22Rv1 (cell line): ENCODE results near the gene DHRS3.

Source experiments
- H3K27ac ChIP-seq: fragments of 450-650 bp; 2 replicates; pipeline ENCODE4 v1.5.1; 2017
- ZFX ChIP-seq: fragments of 450-650 bp; IDR thresholded peaks from 2 replicates; pipeline ENCODE4 v1.6.1; 2017; ENCODE audit warnings: antibody characterized with exemption, borderline replicate concordance
- TF ChIP-seq, protein P1 (sequence below): fragments of 450-650 bp; IDR thresholded peaks from 2 replicates; pipeline ENCODE4 v1.5.1; 2017; ENCODE audit warnings: mild to moderate bottlenecking

Gene DHRS3

GRCh38 chr1:12572522-12572921 is 45.5 kb downstream of the DHRS3 start:
- TF ChIP-seq, protein P1, sequence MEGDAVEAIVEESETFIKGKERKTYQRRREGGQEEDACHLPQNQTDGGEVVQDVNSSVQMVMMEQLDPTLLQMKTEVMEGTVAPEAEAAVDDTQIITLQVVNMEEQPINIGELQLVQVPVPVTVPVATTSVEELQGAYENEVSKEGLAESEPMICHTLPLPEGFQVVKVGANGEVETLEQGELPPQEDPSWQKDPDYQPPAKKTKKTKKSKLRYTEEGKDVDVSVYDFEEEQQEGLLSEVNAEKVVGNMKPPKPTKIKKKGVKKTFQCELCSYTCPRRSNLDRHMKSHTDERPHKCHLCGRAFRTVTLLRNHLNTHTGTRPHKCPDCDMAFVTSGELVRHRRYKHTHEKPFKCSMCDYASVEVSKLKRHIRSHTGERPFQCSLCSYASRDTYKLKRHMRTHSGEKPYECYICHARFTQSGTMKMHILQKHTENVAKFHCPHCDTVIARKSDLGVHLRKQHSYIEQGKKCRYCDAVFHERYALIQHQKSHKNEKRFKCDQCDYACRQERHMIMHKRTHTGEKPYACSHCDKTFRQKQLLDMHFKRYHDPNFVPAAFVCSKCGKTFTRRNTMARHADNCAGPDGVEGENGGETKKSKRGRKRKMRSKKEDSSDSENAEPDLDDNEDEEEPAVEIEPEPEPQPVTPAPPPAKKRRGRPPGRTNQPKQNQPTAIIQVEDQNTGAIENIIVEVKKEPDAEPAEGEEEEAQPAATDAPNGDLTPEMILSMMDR: no peak
- no peak for TF ChIP-seq ZFX
- H3K27ac ChIP-seq: no peak overlapping the region

GRCh38 chr1:12570291-12570690 is 47.7 kb downstream of the DHRS3 start:
- H3K27ac ChIP-seq: no peak overlapping the region
- TF ChIP-seq, protein P1: no peak
- TF ChIP-seq ZFX: no peak

- TF ChIP-seq, protein P1: no peak
- no peak for TF ChIP-seq ZFX
- H3K27ac ChIP-seq: no peak overlapping the region
Measured at GRCh38 chr1:12568009-12568767, 49.8 kb downstream of the DHRS3 start.

DNA sequence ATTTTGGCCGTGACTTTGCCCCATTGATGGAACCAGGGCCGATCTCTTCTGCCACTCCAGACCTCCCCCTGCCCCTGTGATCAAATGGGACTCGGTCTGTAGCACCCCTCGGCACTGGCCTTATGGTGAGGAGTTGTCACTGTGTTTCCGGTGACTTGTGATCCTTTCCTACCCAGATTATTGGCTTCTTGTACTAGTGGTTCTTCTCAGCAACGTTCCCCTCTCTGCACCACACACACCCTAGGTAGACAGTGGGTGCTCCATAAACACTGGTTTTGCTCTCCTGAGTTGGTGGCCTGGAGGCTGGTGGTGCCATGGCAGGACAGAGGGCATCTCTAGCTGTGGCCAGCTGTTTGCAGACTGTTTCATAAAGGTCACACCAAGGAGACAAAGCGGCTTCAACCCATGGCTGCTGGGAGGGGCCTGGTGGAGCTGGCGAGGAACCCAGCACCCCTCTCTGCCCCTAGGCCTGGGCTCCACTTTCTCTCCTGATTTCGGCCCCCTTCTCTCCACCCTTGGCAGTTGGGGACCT is 50.7 kb downstream of the DHRS3 start:
- H3K27ac ChIP-seq: no peak overlapping the region
- TF ChIP-seq, protein P1: no peak
- no peak for TF ChIP-seq ZFX

GRCh38 chr1:12566484-12567287 is 51.3 kb downstream of the DHRS3 start:
- no peak overlapping the region for H3K27ac ChIP-seq
- no peak for TF ChIP-seq ZFX
- TF ChIP-seq, protein P1: no peak

- TF ChIP-seq, protein P1: no peak
- no peak for TF ChIP-seq ZFX
- H3K27ac ChIP-seq: no peak overlapping the region
Measured at GRCh38 chr1:12565966-12566352, 52.1 kb downstream of the DHRS3 start.
